ENCODE data around the gene EBNA1BP2.
A peak's percentile ranks its signal among the peaks of the same experiment; 100 is the strongest.
"Not testable (repeated sequence)": the region's sequence is repeated elsewhere in the genome, so short reads cannot be mapped to it uniquely, and the experiment has no call there.

The EBNA1BP2 gene, protein sequence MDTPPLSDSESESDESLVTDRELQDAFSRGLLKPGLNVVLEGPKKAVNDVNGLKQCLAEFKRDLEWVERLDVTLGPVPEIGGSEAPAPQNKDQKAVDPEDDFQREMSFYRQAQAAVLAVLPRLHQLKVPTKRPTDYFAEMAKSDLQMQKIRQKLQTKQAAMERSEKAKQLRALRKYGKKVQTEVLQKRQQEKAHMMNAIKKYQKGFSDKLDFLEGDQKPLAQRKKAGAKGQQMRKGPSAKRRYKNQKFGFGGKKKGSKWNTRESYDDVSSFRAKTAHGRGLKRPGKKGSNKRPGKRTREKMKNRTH

DNA sequence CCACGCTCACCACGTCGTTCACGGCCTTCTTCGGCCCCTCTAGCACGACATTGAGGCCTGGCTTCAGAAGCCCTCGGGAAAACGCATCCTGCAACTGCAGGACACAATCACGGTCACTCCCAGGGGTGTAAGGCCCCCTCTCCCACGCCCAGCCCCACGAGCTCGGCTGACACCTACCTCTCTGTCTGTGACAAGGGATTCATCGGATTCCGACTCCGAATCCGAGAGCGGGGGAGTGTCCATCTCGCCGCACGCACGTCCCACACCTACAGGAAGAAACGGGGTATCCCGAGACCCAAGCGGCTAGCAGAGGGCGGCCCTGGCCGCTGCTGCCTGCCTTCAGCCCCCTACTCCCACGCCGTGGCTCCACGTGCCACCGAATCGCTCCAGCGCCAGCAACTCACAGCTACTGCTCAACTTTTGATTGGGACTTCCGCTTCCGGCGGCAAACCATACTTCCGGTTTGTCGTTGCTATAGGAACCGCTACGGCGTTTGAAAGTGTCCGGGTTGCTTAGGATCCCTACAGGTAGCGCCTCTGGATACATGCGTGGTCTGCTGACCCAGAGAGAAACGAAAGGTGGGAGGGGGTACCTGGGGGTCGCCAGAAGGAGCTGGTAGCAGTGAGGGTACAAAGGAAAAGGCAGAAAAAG, at the start of gene EBNA1BP2, which contains the start of gene CFAP57:
Gene EBNA1BP2, minus strand, starts transcription at position 415 of the 651 bp plus-strand sequence. Its CDS starts 172 bp downstream, at position 243.
Gene CFAP57, plus strand, starts transcription at position 455 of the 651 bp plus-strand sequence. CDS start 424 bp downstream, outside the sequence.
- Histone ChIP-seq H3K9ac (ENCODE audit: low read length in 5 of 5) (peak within 1 kb of the TSS; percentile 71 to 89 (median 82)), H3K27ac (ENCODE audit: low read depth, low read length) (peak within 1 kb of the TSS; percentile 47)

DNA sequence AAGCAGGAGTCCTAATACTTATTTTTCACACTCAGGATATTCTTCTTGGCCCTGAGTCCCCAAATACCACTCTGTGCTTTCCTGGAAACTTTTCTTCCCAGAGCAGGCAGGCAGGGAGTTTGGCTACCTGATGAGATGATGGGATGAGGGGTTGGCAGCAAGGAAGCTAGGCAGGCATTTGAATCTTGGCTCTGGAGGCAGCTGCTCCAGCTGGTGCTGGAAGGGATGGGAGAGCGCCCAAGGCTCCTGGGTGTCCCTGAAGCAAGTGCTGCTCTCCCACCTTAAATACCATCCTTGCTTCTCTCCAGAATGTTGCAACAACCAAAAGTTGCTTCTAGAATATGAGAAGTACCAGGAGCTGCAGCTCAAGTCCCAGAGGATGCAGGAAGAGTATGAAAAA, 49.7 kb upstream of the EBNA1BP2 start:
- H3K9me3 ChIP-seq (ENCODE audit: control insufficient read depth in 5 of 5, low read length in 5 of 5) = no peaks in the 10 kb centered on the region
- no peak overlapping the region for H3K4me3 ChIP-seq (ENCODE audit: low read depth in 1 of 5, low read length in 5 of 5)
- H3K36me3 ChIP-seq (ENCODE audit: control insufficient read depth in 5 of 5, insufficient read depth in 5 of 5, low read length in 5 of 5) = no peaks in the 10 kb centered on the region
- no peak overlapping the region for H3K27ac ChIP-seq (ENCODE audit: low read depth, low read length)
- no peaks in the 10 kb centered on the region for H3K27me3 ChIP-seq (ENCODE audit: control insufficient read depth in 5 of 5, insufficient read depth in 4 of 5, low read length in 5 of 5)
- peaks cover 0 to 19% (median 10%) of the 10 kb centered on the region in 5 donors for H3K4me1 ChIP-seq (ENCODE audit: control insufficient read depth in 5 of 5, insufficient read depth in 5 of 5, low read length in 5 of 5)
- no peak overlapping the region for H3K9ac ChIP-seq (ENCODE audit: low read length in 5 of 5)

More for the DNA sequence above, at the start of gene EBNA1BP2, which contains the start of gene CFAP57:
- Histone ChIP-seq H3K27me3 (ENCODE audit: control insufficient read depth in 5 of 5, insufficient read depth in 4 of 5, low read length in 5 of 5) (peaks cover under 1 to 10% (median 7%) of the 10 kb centered on the region in 5 donors), H3K9me3 (ENCODE audit: control insufficient read depth in 5 of 5, low read length in 5 of 5) (no peaks in the 10 kb centered on the region), H3K4me1 (ENCODE audit: control insufficient read depth in 5 of 5, insufficient read depth in 5 of 5, low read length in 5 of 5) (peaks cover 5 to 16% (median 15%) of the 10 kb centered on the region in 5 donors), H3K4me3 (ENCODE audit: low read depth in 1 of 5, low read length in 5 of 5) (peak within 1 kb of the TSS; percentile 95 to 99 (median 96)), H3K36me3 (ENCODE audit: control insufficient read depth in 5 of 5, insufficient read depth in 5 of 5, low read length in 5 of 5) (peaks cover 14 to 38% (median 25%) of the 10 kb centered on the region in 5 donors)

DNA sequence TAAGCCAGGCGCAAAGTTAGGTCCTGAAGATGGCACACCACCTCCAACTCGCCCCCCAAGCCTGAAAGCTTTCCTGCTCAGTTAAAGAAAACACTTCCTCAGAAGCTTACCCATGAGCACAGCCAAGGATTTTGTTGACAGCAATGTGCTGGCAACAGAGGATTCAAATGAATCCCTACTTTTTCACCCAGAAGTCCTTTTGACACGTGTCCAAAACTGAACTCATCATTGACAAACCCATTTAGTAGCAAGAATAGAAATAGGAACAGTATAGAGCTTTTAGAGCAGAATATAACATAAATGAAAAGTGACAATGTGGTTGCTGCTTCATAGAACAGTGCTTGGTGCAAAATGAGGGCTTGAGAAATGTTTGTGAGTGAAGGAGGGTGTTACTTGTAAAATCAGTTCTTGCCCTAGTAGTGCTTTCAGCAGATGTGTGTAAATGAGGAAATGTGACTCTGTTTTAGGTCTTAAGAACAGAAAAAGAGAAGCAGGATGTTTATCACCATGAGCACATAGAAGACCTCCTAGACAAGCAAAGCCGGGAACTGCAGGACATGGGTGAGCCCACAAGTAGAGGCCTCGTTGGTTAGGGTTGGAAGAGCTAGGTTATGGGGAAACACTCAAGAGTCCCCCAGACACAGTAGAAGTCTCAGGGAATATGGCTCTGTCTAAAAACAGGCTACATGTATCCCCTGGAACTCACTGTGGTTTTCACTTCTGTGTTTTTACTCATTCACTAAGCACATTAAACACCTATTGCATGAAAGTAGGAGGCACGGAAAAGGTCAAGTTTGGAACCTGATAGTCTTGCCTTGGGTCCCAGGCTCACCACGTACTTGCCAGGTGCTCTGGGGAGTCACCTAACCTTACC, 49.1 kb upstream of the EBNA1BP2 start:
- Histone ChIP-seq H3K36me3 (ENCODE audit: control insufficient read depth in 5 of 5, insufficient read depth in 5 of 5, low read length in 5 of 5) (no peaks in the 10 kb centered on the region), H3K9me3 (ENCODE audit: control insufficient read depth in 5 of 5, low read length in 5 of 5) (no peaks in the 10 kb centered on the region), H3K4me3 (ENCODE audit: low read depth in 1 of 5, low read length in 5 of 5) (no peak overlapping the region), H3K9ac (ENCODE audit: low read length in 5 of 5) (no peak overlapping the region), H3K4me1 (ENCODE audit: control insufficient read depth in 5 of 5, insufficient read depth in 5 of 5, low read length in 5 of 5) (peaks cover 0 to 19% (median 10%) of the 10 kb centered on the region in 5 donors), H3K27ac (ENCODE audit: low read depth, low read length) (peak overlapping the region; percentile 19), H3K27me3 (ENCODE audit: control insufficient read depth in 5 of 5, insufficient read depth in 4 of 5, low read length in 5 of 5) (no peaks in the 10 kb centered on the region)

DNA sequence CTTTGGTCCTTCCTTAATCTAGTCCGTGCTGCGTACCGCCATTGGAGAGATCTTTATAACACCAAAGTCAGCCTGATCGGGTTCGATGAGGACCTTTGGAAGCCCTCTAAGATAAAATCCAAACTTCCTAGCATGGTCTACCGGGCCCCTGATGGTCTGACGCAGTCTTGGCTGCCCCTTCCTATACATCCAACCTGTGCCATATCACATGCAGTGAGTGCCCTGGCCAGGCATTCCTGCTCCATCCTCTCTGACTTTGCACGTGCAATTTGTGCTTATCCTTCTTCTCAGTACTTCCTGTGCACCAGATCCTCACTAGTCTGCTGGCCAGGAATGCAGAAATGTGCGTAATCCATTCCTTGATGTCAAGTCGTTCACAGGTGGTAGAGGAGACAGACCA, 45.7 kb upstream of the EBNA1BP2 start:
- no peaks in the 10 kb centered on the region for H3K36me3 ChIP-seq (ENCODE audit: control insufficient read depth in 5 of 5, insufficient read depth in 5 of 5, low read length in 5 of 5)
- no peak overlapping the region for H3K4me3 ChIP-seq (ENCODE audit: low read depth in 1 of 5, low read length in 5 of 5)
- no peak overlapping the region for H3K27ac ChIP-seq (ENCODE audit: low read depth, low read length)
- peaks cover 0 to 19% (median 10%) of the 10 kb centered on the region in 5 donors for H3K4me1 ChIP-seq (ENCODE audit: control insufficient read depth in 5 of 5, insufficient read depth in 5 of 5, low read length in 5 of 5)
- no peaks in the 10 kb centered on the region for H3K9me3 ChIP-seq (ENCODE audit: control insufficient read depth in 5 of 5, low read length in 5 of 5)
- peaks cover 0 to 2% (median 0%) of the 10 kb centered on the region in 5 donors for H3K27me3 ChIP-seq (ENCODE audit: control insufficient read depth in 5 of 5, insufficient read depth in 4 of 5, low read length in 5 of 5)
- no peak overlapping the region for H3K9ac ChIP-seq (ENCODE audit: low read length in 5 of 5)

DNA sequence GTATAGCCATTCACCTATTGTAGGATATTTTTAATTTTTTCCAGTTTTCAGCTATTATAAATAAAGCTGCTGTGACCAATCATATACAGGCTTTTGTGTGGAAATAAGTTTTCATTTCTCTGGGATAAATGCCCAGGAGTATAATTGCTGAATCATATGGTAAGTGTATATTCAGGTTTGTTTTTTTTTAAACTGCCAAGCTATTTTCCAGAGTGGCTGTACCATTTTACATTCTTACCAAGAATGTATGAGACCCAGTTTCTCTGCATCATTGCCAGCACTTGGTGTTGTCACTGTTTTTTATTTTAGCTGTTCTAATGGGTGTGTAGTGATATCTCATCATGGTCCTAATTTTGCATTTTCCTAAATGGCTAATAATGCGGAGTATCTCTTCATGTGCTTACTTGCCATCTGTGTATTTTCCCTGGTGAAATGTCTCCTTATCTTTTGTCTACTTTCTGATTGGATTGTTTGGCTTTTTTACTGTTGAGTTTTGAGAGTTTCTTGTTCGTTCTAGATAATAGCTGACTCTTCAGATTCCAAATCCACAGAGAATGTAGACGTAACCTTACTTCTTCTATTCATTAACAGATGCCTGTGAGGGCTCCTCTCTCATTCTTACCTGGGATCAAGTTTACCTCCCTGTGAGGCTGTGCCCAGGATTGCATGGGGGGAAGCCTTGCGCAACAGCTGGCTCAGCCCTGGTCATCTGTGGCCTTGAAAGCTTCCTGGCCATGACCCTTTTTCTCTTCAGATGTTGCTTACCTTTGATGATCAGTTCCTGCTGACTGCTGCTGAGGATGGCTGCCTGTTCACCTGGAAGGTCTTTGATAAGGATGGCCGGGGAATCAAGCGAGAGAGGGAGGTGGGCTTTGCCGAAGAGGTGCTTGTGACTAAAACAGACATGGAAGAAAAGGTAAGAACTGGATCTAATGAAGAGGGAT, 42.7 kb upstream of the EBNA1BP2 start:
- Histone ChIP-seq H3K27ac (ENCODE audit: low read depth, low read length) (no peak overlapping the region), H3K36me3 (ENCODE audit: control insufficient read depth in 5 of 5, insufficient read depth in 5 of 5, low read length in 5 of 5) (no peaks in the 10 kb centered on the region), H3K4me3 (ENCODE audit: low read depth in 1 of 5, low read length in 5 of 5) (no peak overlapping the region), H3K9ac (ENCODE audit: low read length in 5 of 5) (no peak overlapping the region), H3K27me3 (ENCODE audit: control insufficient read depth in 5 of 5, insufficient read depth in 4 of 5, low read length in 5 of 5) (peaks cover 0 to 2% (median 0%) of the 10 kb centered on the region in 5 donors), H3K9me3 (ENCODE audit: control insufficient read depth in 5 of 5, low read length in 5 of 5) (no peaks in the 10 kb centered on the region), H3K4me1 (ENCODE audit: control insufficient read depth in 5 of 5, insufficient read depth in 5 of 5, low read length in 5 of 5) (no peaks in the 10 kb centered on the region)

DNA sequence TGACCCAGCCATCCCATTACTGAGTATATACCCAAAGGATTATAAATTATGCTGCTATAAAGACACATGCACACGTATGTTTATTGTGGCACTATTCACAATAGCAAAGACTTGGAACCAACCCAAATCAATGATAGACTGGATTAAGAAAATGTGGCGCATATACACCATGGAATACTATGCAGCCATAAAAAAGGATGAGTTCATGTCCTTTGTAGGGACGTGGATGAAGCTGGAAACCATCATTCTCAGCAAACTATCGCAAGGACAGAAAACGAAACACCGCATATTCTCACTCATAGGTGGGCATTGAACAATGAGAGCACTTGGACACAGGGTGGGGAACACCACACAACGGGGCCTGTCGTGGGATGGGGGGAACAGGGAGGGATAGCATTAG, 36.2 kb upstream of the EBNA1BP2 start:
- H3K27me3 ChIP-seq (ENCODE audit: control insufficient read depth in 5 of 5, insufficient read depth in 4 of 5, low read length in 5 of 5); H3K36me3 ChIP-seq (ENCODE audit: control insufficient read depth in 5 of 5, insufficient read depth in 5 of 5, low read length in 5 of 5); H3K4me3 ChIP-seq (ENCODE audit: low read depth in 1 of 5, low read length in 5 of 5); H3K27ac ChIP-seq (ENCODE audit: low read depth, low read length); H3K9ac ChIP-seq (ENCODE audit: low read length in 5 of 5); H3K9me3 ChIP-seq (ENCODE audit: control insufficient read depth in 5 of 5, low read length in 5 of 5): not testable (repeated sequence)
- H3K4me1 ChIP-seq (ENCODE audit: control insufficient read depth in 5 of 5, insufficient read depth in 5 of 5, low read length in 5 of 5) = peaks cover 5 to 27% (median 23%) of the 10 kb centered on the region in 5 donors

DNA sequence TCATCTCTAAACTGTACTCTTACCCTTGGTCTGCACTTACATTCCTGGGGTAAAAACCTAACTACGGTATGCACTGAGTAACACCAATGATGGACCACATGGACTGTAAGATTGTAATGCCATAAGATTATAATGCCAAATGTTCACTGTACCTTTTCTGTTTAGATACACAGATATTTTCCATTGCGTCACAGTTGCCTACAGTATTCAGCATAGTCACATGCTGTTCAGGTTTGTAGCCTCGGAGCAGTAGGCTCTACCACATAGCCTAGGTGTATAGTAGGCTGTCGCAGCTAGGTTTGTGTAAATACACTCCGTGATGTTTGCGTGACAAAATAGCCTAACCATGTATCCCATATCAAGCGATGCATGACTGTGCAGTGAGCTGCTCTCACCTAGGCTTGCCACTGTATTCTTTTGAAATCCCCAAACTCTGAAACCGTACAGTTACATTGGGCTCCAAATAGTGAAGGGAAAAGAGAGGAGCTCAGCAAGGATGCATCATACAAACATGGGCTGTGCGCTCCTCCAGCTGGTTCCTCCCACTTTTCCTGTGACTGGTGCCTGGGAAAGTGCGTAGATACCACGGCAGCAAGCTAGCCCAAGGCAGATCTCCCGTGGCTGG, 35.3 kb upstream of the EBNA1BP2 start:
- no peak overlapping the region for H3K9ac ChIP-seq (ENCODE audit: low read length in 5 of 5)
- peaks cover 5 to 27% (median 23%) of the 10 kb centered on the region in 5 donors for H3K4me1 ChIP-seq (ENCODE audit: control insufficient read depth in 5 of 5, insufficient read depth in 5 of 5, low read length in 5 of 5)
- H3K27ac ChIP-seq (ENCODE audit: low read depth, low read length) = no peak overlapping the region
- peaks cover 0 to 4% (median 0%) of the 10 kb centered on the region in 5 donors for H3K9me3 ChIP-seq (ENCODE audit: control insufficient read depth in 5 of 5, low read length in 5 of 5)
- no peaks in the 10 kb centered on the region for H3K27me3 ChIP-seq (ENCODE audit: control insufficient read depth in 5 of 5, insufficient read depth in 4 of 5, low read length in 5 of 5)
- H3K4me3 ChIP-seq (ENCODE audit: low read depth in 1 of 5, low read length in 5 of 5) = peak overlapping the region in 2 of 5 donors; percentile 30 to 37
- H3K36me3 ChIP-seq (ENCODE audit: control insufficient read depth in 5 of 5, insufficient read depth in 5 of 5, low read length in 5 of 5) = no peaks in the 10 kb centered on the region

DNA sequence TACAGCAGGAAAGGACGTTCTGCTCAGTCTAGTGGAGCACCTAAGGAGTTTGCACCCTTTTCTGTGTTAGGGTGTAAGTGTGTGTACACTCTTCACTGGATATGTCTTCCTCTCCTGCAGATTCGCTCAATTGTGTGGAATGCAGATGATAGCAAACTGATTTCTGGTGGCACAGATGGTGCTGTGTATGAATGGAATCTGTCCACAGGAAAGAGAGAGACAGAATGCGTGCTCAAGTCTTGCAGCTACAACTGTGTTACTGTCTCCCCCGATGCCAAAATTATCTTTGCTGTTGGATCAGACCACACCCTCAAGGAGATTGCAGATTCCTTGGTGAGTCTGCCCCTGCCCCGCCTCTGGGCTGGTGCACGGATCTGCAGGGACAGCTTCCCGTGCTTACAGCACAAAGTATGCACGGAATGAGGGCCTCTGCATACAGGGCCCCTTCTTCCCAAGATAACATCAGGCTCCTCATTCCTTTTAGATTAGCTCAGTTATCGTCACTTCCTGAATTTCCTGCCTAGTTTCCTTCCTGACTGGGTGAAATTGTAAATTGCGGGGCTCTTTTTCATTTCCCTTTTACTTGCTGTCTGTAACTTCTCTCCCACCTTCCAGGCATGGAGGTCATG, 34.6 kb upstream of the EBNA1BP2 start:
- H3K9me3 ChIP-seq (ENCODE audit: control insufficient read depth in 5 of 5, low read length in 5 of 5) = peaks cover 0 to 4% (median 0%) of the 10 kb centered on the region in 5 donors
- no peak overlapping the region for H3K27ac ChIP-seq (ENCODE audit: low read depth, low read length)
- no peak overlapping the region for H3K9ac ChIP-seq (ENCODE audit: low read length in 5 of 5)
- no peaks in the 10 kb centered on the region for H3K36me3 ChIP-seq (ENCODE audit: control insufficient read depth in 5 of 5, insufficient read depth in 5 of 5, low read length in 5 of 5)
- H3K4me3 ChIP-seq (ENCODE audit: low read depth in 1 of 5, low read length in 5 of 5) = peak overlapping the region; percentile 30 to 50 (median 35)
- H3K27me3 ChIP-seq (ENCODE audit: control insufficient read depth in 5 of 5, insufficient read depth in 4 of 5, low read length in 5 of 5) = no peaks in the 10 kb centered on the region
- H3K4me1 ChIP-seq (ENCODE audit: control insufficient read depth in 5 of 5, insufficient read depth in 5 of 5, low read length in 5 of 5) = peaks cover 5 to 27% (median 23%) of the 10 kb centered on the region in 5 donors
